IPS-18c (cell line): ENCODE measurements around the gene MT2A.
A peak's percentile ranks its signal among the peaks of the same experiment; 100 is the strongest.
"Not testable (repeated sequence)": the region's sequence is repeated elsewhere in the genome, so short reads cannot be mapped to it uniquely, and the experiment has no call there.

ENCODE experiments used
- H3K4me3 ChIP-seq: 2 replicates; pipeline ENCODE4 v1.7.0; 2013; ENCODE audit warnings: low read depth, mild to moderate bottlenecking, low read length, moderate library complexity; ENCODE audit not compliant: insufficient read depth
- H3K9me3 ChIP-seq: one replicate; pipeline ENCODE4 v1.6.1; 2013; ENCODE audit warnings: mild to moderate bottlenecking, low read length, moderate library complexity; ENCODE audit not compliant: control insufficient read depth, insufficient read depth

The MT2A gene

DNA sequence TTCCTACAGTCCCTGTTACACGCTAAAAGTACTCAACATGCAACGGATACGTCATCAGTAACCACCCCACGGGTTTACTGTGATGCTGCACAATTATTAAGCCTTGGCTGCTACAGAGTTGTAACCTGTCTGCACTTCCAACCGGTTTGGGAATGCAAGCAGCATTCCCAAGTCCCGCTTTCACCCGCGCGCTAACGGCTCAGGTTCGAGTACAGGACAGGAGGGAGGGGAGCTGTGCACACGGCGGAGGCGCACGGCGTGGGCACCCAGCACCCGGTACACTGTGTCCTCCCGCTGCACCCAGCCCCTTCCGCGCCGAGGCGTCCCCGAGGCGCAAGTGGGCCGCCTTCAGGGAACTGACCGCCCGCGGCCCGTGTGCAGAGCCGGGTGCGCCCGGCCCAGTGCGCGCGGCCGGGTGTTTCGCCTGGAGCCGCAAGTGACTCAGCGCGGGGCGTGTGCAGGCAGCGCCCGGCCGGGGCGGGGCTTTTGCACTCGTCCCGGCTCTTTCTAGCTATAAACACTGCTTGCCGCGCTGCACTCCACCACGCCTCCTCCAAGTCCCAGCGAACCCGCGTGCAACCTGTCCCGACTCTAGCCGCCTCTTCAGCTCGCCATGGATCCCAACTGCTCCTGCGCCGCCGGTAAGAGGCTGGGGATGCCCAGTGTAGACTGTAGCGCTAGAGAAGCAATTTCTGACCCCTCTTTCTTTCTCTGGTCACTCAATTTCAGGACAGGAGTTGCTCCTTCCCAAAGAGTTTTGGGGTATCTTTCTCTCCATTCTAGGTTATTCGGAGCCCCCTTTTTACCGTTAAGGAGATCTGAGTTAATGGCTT, at the start of gene MT2A:
Gene MT2A, plus strand, starts transcription at position 542 of the 833 bp plus-strand sequence. Its CDS starts 72 bp downstream, at position 614.
- H3K9me3 ChIP-seq, result no peaks in the 10 kb centered on the region
- peak within 1 kb of the TSS; percentile 56 for H3K4me3 ChIP-seq

DNA sequence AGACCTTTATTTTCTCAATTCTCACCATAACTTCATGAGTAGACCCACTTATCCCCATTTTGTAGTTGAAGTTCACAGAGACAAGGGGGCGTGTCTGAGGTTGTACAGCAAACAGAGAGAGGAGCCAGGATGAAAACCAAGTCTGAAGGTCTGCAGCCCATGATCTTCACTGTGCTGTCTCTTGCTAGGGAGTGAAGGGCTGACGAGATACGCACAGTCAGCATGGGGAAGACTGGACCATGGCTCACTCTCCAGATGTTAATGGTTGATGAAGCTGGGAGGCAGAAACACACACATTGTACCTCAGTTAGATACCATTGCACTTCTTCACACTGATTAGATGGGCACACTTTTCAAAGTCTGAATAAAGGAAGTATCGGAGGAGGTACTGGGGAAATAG, 49.3 kb upstream of the MT2A start:
- no peak overlapping the region for H3K4me3 ChIP-seq

DNA sequence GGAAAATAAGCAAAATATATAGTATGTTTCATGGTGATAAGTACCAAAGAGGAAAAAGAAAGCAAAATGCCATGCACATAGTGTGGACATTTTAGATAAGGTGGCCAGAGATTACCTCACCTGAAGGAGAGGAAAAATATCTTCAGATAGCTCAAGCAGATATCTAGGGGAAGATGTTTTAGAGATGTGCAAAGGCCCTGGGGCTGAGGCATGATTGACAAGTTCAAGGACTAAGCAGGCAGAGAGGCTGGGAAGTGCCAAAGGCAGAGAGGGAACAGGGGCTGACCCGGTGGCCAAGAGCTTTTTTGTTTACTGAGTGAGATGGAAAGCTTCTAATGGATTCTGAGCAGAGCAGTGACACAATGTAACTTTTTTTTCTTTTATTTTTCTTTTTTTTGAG, 47.9 kb upstream of the MT2A start:
- no peaks in the 10 kb centered on the region for H3K9me3 ChIP-seq
- H3K4me3 ChIP-seq, result no peak overlapping the region

More for the DNA sequence above, 49.3 kb upstream of the MT2A start:
- no peaks in the 10 kb centered on the region for H3K9me3 ChIP-seq

DNA sequence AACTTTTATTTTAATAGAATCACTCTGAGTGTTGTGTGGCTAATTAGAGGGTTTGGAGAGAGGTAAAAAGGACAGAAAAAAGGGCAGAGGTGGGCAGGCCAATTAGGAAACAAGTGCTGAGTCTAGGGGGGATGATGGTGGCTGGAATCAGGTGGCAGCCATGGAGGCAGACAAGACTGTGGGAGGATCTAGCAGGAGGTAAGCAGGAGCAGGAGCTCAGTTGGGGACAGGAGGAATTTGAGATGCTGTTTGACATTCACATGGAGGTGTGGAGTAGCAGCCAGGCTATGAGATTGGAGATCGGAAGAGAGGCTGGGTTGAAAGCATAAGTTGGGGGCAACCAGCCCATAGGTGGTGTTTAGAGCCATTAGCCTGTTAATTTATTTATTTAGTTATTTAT, 47.3 kb upstream of the MT2A start:
- H3K9me3 ChIP-seq, result no peaks in the 10 kb centered on the region

GRCh38 chr16:56564793-56565477, 43.4 kb upstream of the MT2A start, which contains the start of gene MT4:
Gene MT4 (plus strand): TSS chr16:56565073. CDS start chr16:56565129, 56 bp downstream.
- Histone ChIP-seq H3K9me3 (no peaks in the 10 kb centered on the region), H3K4me3 (no peak within 1 kb of the TSS)

More for the DNA sequence above, 47.3 kb upstream of the MT2A start:
- no peak overlapping the region for H3K4me3 ChIP-seq

GRCh38 chr16:56569971-56570370, 38.4 kb upstream of the MT2A start:
- Histone ChIP-seq H3K4me3 (no peak overlapping the region), H3K9me3 (no peaks in the 10 kb centered on the region)

- Histone ChIP-seq H3K4me3 (no peak overlapping the region), H3K9me3 (no peaks in the 10 kb centered on the region)
Observed at GRCh38 chr16:56571525-56571924, 36.9 kb upstream of the MT2A start.

DNA sequence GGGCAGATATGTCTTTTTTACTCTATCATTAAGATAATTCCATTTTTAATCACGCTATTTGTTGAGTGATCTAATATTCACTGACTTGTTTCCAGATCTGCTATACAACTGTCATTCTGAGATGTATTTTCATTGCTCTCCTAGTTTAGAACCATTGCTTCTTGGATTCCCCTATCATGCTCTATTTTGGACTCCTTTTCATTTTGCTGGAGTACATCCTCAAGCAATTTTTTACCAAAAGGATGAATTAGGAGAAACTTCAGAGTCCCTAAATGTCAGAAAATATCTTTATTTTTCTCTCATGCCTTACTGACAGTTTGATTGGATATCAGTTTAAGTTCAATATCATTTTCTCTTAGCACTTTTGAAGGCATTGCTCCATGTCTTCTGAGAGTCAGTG, 33.8 kb upstream of the MT2A start:
- H3K9me3 ChIP-seq, result no peaks in the 10 kb centered on the region
- no peak overlapping the region for H3K4me3 ChIP-seq

DNA sequence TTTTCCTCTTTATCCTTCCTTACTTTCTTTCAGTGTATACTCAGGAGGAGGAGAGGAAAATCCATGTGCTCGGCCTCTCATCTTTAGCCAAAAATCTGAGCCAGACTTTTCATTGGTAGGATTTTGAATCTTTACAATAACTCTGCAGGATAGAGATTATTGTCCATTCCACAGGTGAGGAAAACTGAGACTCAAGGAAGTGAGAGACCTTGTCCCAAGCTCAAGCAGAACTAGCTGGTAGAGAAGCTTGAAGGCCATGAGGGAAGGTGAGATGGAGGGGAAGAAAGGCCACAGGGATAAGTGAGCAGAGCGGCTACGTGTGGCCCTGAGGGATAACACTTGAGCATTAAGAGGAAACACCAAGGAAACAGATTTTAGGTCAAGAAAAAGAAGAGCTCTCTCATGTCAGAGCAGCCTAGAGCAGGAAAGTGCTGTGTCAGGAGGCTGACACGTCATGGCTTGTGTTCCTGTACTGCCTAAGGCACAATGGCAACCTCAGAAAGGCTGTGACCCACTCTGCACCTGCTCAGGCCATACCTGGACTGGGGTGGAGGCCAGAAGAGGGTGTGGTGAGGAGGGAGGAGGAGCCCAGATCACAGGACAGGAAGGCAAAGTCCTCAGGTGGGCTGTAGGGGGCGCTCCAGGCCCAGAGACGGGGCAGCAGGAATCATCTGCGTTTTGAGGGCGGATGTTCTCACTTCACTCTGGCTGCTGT, 31.6 kb upstream of the MT2A start:
- H3K9me3 ChIP-seq, result no peaks in the 10 kb centered on the region

DNA sequence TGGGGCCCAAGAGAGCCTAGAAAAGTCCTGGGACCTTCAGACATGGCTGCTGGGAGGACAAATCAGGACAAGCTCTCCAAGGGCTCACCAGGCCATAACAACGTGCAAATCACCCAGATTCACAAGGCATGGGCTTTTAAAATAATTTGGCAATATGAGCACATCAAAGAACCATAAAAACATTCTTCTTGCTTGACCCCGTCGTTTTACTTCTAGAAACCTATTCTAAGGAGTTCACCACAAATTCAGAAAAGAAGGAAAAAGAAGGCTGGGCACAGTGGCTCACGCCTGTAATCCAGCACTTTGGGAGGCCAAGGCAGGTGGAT, 31.1 kb upstream of the MT2A start:
- H3K4me3 ChIP-seq, result no peak overlapping the region
- no peaks in the 10 kb centered on the region for H3K9me3 ChIP-seq

More for the DNA sequence above, 31.6 kb upstream of the MT2A start:
- H3K4me3 ChIP-seq, result no peak overlapping the region

GRCh38 chr16:56580391-56581048, 27.9 kb upstream of the MT2A start:
- Histone ChIP-seq H3K9me3 (no peaks in the 10 kb centered on the region), H3K4me3 (no peak overlapping the region)

GRCh38 chr16:56582911-56583310, 25.5 kb upstream of the MT2A start:
- H3K9me3 ChIP-seq, H3K4me3 ChIP-seq: not testable (repeated sequence)

- Histone ChIP-seq H3K4me3 (no peak overlapping the region), H3K9me3 (no peaks in the 10 kb centered on the region)
Observed at GRCh38 chr16:56583351-56584168, 24.8 kb upstream of the MT2A start.

DNA sequence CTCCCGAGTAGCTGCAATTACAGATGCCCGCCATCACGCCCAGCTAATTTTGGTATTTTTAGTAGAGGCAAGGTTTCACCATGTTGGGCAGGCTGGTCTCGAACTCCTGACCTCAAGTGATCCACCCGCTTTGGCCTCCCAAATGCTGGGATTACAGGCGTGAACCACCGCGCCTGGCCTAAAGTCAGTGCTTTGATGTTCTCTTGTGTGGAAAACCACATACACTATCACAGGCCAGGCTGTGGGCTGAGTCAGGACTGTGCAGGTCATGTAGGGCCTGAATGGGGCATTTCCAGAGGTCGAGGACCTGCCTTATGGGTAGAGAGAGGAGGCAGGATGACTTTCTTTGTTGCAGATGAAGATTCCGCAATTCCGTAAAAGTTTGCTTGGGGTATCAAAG, 24.1 kb upstream of the MT2A start:
- H3K4me3 ChIP-seq, result no peak overlapping the region
- H3K9me3 ChIP-seq, result no peaks in the 10 kb centered on the region

- H3K9me3 ChIP-seq, result no peaks in the 10 kb centered on the region
- peak overlapping the region; percentile 38 for H3K4me3 ChIP-seq
Observed at GRCh38 chr16:56588781-56589140, 19.6 kb upstream of the MT2A start.

DNA sequence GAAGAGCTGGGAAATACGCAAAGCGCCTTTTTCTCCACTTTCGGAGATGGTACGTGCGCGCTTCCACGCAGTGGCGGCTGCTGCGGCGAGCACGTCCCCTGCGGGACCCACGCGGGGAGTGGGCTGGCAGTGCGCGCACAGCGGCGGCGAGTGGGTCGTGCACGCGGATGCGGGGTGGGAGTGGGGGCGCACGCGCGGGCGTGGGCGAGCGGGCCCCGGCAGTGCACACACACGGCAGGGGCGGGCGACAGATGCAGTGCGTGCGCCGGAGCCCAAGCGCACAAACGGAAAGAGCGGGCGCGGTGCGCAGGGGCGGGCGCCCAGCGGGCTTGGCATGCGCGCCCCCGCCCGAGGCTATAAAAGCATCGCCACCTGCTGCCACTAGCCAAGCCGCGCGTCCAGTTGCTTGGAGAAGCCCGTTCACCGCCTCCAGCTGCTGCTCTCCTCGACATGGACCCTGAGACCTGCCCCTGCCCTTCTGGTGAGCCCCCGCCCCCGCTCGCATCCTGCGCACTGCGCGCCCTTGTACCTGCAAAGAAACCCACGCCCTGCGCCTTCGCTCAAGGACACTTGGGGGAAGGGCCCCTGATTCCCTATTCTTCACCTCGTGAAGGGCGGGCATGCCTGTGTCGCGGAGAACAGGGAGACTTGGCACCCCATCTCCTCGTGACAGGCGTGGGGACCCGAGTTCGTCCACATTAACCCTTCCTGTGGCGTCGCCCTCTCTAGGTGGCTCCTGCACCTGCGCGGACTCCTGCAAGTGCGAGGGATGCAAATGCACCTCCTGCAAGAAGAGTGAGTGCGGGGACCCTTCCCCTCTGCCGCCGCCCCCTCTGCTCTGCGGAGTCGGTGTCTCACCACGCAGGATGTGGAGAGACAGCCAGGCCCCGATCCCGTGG, 19.0 kb upstream of the MT2A start, which contains the start of gene MT3:
Gene MT3, plus strand, starts transcription at position 388 of the 899 bp plus-strand sequence. Its CDS starts 63 bp downstream, at position 451.
- H3K4me3 ChIP-seq, result peak within 1 kb of the TSS; percentile 38
- H3K9me3 ChIP-seq, result no peaks in the 10 kb centered on the region
